ENCODE measurements around the gene MAP3K21. TPM values are rescaled to one million over a fixed set of nuclear protein-coding genes. Genes with fewer than 3 reads are reported as not detected.

Gene MAP3K21
- total and polyA plus RNA-seq, 2 of the 4 experiments (the other 2 are of a cell fraction), result 0.15 to 0.18 TPM

DNA sequence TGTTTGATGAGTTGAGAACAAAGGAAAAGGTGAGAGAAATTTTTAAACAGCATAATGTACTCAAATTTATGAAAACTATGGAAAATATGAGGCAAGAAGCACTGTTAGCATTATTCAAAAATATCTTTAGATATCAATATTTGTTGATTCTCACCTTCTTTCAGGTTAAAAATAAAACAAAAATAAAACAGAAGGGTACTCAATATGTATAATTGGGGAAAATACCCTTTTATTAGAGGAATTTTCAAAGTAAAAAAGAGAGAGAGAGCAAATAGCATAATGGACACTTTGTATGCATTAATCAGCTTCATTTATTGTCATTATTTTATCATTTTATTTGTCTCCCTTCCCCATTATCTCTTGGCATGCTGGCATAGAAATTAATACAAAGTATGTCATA is 27.5 kb downstream of the MAP3K21 start:
- H3K27ac ChIP-seq (ENCODE audit: insufficient read depth, low read length), result no peak overlapping the region
- H3K79me1 ChIP-seq (ENCODE audit: low read depth in 1 of 2, low read length in 2 of 2), result no peaks in the 10 kb centered on the region
- no peak overlapping the region for H4K91ac ChIP-seq (ENCODE audit: insufficient read depth, low read depth, low read length)
- ChIA-PET POLR2A (ENCODE audit: unreplicated experiment) (no interaction called here), CTCF (no interaction called here)
- no peaks in the 10 kb centered on the region for H3K4me1 ChIP-seq (ENCODE audit: control insufficient read depth, insufficient read depth, low read length)
- no peak overlapping the region for H2AFZ ChIP-seq (replicated peaks; ENCODE audit: low read length, poor library complexity)
- H2BK15ac ChIP-seq (ENCODE audit: low read depth, low read length), result no peak overlapping the region
- H3K14ac ChIP-seq (replicated peaks; ENCODE audit: low read depth, low read length), result no peak overlapping the region
- no peaks in the 10 kb centered on the region for H3K36me3 ChIP-seq (ENCODE audit: control insufficient read depth, insufficient read depth, low read length)
- no peak overlapping the region for H4K5ac ChIP-seq (ENCODE audit: low read depth, low read length)
- ATAC-seq (ENCODE audit: low read depth), result no peak
- H3K56ac ChIP-seq (ENCODE audit: extremely low read depth, insufficient read depth, low read length), result no peak overlapping the region
- TF ChIP-seq RAD21 (IDR thresholded peaks at IDR 0.05; ENCODE audit: low read length) (no peak), CEBPB (IDR thresholded peaks at IDR 0.05; ENCODE audit: low read depth, low read length) (no peak), POLR2A (IDR thresholded peaks at IDR 0.05; ENCODE audit: low read depth, low read length) (no peak), NFE2L2 (IDR thresholded peaks at IDR 0.05; ENCODE audit: low read depth, low read length) (no peak), MAZ (IDR thresholded peaks at IDR 0.05; ENCODE audit: borderline replicate concordance, low read depth, low read length) (no peak), SMC3 (IDR thresholded peaks at IDR 0.05; ENCODE audit: low read depth, low read length) (no peak), RFX5 (IDR thresholded peaks at IDR 0.05; ENCODE audit: low read depth, low read length) (no peak), CHD1 (IDR thresholded peaks at IDR 0.05; ENCODE audit: low read depth, low read length) (no peak), BHLHE40 (IDR thresholded peaks at IDR 0.05; ENCODE audit: low read depth, low read length) (no peak), MXI1 (IDR thresholded peaks at IDR 0.05; ENCODE audit: borderline replicate concordance, low read depth, low read length) (no peak), RCOR1 (IDR thresholded peaks at IDR 0.05; ENCODE audit: insufficient replicate concordance, low read length) (no peak), MAFK (IDR thresholded peaks at IDR 0.05; ENCODE audit: low read depth, low read length) (no peak), FOS (IDR thresholded peaks at IDR 0.05; ENCODE audit: low read depth, low read length) (no peak)
- TF ChIP-seq, protein P1, sequence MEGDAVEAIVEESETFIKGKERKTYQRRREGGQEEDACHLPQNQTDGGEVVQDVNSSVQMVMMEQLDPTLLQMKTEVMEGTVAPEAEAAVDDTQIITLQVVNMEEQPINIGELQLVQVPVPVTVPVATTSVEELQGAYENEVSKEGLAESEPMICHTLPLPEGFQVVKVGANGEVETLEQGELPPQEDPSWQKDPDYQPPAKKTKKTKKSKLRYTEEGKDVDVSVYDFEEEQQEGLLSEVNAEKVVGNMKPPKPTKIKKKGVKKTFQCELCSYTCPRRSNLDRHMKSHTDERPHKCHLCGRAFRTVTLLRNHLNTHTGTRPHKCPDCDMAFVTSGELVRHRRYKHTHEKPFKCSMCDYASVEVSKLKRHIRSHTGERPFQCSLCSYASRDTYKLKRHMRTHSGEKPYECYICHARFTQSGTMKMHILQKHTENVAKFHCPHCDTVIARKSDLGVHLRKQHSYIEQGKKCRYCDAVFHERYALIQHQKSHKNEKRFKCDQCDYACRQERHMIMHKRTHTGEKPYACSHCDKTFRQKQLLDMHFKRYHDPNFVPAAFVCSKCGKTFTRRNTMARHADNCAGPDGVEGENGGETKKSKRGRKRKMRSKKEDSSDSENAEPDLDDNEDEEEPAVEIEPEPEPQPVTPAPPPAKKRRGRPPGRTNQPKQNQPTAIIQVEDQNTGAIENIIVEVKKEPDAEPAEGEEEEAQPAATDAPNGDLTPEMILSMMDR (conservative IDR thresholded peaks at IDR 0.05; ENCODE audit: low read depth, low read length), result no peak
- TF ChIP-seq, protein P2, sequence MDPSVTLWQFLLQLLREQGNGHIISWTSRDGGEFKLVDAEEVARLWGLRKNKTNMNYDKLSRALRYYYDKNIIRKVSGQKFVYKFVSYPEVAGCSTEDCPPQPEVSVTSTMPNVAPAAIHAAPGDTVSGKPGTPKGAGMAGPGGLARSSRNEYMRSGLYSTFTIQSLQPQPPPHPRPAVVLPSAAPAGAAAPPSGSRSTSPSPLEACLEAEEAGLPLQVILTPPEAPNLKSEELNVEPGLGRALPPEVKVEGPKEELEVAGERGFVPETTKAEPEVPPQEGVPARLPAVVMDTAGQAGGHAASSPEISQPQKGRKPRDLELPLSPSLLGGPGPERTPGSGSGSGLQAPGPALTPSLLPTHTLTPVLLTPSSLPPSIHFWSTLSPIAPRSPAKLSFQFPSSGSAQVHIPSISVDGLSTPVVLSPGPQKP (IDR thresholded peaks at IDR 0.05; ENCODE audit: borderline replicate concordance, low read depth, low read length), result no peak
- TF ChIP-seq, protein P3, sequence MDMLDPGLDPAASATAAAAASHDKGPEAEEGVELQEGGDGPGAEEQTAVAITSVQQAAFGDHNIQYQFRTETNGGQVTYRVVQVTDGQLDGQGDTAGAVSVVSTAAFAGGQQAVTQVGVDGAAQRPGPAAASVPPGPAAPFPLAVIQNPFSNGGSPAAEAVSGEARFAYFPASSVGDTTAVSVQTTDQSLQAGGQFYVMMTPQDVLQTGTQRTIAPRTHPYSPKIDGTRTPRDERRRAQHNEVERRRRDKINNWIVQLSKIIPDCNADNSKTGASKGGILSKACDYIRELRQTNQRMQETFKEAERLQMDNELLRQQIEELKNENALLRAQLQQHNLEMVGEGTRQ (IDR thresholded peaks at IDR 0.05; ENCODE audit: low read depth, low read length), result no peak
- no peaks in the 10 kb centered on the region for H4K20me1 ChIP-seq (ENCODE audit: insufficient read depth, low read length)
- dilution Hi-C loops (cut with HindIII; ENCODE audit: low sequenced_read_pairs, unreplicated experiment) (no loop called here), in situ Hi-C loops (cut with MboI; ENCODE audit: low sequenced_read_pairs) (no loop called here), intact Hi-C loops (cut with micrococcal nuclease) (no loop called here)
- H2AK5ac ChIP-seq (ENCODE audit: low read depth, low read length), result no peak overlapping the region
- H3K18ac ChIP-seq (ENCODE audit: low read depth, low read length), result no peak overlapping the region
- H4K8ac ChIP-seq (ENCODE audit: low read depth in 2 of 2, low read length in 2 of 2), result no peak overlapping the region
- no peak for DNase-seq
- no peaks in the 10 kb centered on the region for H3K9me1 ChIP-seq (ENCODE audit: insufficient read depth, low read length)
- H3K9ac ChIP-seq (ENCODE audit: low read depth, low read length), result no peak overlapping the region
- no peaks in the 10 kb centered on the region for H3K9me3 ChIP-seq (ENCODE audit: control insufficient read depth, insufficient read depth, low read length)
- H2BK120ac ChIP-seq (ENCODE audit: low read depth, low read length), result no peak overlapping the region
- no peak overlapping the region for H3K23ac ChIP-seq (ENCODE audit: low read depth, low read length)
- no peak overlapping the region for H3K4me2 ChIP-seq (ENCODE audit: low read depth, low read length)
- H3K27me3 ChIP-seq (ENCODE audit: control insufficient read depth, insufficient read depth, low read length), result no peaks in the 10 kb centered on the region
- no peak overlapping the region for H3K4ac ChIP-seq (ENCODE audit: low read depth, low read length)
- no TSS peak for BruUV-seq (replicated peaks)
- no peak overlapping the region for H2BK20ac ChIP-seq (ENCODE audit: low read depth, low read length)
- H2BK5ac ChIP-seq (ENCODE audit: low read depth, low read length, poor library complexity, severe bottlenecking), result no peak overlapping the region
- no peak overlapping the region for H3K4me3 ChIP-seq (ENCODE audit: insufficient read depth, low read depth, low read length)
- H2AK9ac ChIP-seq (replicated peaks; ENCODE audit: low read depth, low read length, poor library complexity), result no peak overlapping the region
